ENCODE results near the gene SYNGR3.

DNA sequence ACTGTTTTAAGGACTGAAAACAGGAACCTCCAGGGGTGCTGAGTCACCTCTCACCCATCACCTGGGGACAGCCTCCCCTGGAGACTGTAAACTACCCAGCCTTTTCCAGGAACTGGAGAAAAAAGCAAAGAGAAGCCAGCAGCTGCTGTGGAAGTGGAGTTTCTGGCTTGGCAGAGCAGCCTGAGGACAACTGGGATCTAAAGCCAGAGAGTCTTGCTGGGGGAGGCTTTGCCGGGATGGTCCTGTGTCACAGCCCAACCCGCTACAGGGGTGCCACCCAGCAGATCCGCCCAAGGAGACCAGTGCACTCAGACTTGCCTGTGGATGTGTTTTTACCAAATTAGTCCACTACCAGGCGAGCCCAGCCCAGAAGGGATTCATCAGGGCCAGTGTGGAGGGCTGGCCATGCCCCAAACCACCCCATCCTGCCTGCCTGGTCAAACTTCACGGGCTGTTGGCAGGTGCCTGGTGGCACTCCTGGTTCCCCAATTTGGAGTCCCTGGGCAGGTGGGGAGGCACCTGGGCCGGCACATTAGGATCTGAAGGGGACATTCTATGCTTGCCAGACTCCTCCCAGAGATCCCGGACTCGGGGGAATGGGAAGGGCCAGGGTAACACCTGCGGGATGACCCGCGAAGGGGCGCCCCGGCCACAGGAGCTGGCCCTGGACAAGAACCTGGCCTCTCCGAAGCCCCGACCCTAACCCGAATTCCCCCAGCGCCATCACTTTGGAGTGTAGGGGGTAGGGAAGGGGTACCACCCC is 47.5 kb upstream of the SYNGR3 start:
- TF ChIP-seq, protein P1, sequence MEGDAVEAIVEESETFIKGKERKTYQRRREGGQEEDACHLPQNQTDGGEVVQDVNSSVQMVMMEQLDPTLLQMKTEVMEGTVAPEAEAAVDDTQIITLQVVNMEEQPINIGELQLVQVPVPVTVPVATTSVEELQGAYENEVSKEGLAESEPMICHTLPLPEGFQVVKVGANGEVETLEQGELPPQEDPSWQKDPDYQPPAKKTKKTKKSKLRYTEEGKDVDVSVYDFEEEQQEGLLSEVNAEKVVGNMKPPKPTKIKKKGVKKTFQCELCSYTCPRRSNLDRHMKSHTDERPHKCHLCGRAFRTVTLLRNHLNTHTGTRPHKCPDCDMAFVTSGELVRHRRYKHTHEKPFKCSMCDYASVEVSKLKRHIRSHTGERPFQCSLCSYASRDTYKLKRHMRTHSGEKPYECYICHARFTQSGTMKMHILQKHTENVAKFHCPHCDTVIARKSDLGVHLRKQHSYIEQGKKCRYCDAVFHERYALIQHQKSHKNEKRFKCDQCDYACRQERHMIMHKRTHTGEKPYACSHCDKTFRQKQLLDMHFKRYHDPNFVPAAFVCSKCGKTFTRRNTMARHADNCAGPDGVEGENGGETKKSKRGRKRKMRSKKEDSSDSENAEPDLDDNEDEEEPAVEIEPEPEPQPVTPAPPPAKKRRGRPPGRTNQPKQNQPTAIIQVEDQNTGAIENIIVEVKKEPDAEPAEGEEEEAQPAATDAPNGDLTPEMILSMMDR (IDR thresholded peaks at IDR 0.05), result no peak
- TF ChIP-seq POLR2A (IDR thresholded peaks at IDR 0.05), result no peak
- no peak for TF ChIP-seq POLR2AphosphoS5 (IDR thresholded peaks at IDR 0.05; ENCODE audit: insufficient read depth in 1 of 2, low read depth in 1 of 2)
